ENCODE results near the gene ADGRD2. TPM values are rescaled to one million over a fixed set of nuclear protein-coding genes. Genes with fewer than 3 reads are reported as not detected.

ADGRD2 gene
- total RNA-seq, 4 donors from 2014 or later: not detected

- TF ChIP-seq POLR2A (IDR thresholded peaks at IDR 0.05): no peak
- TF ChIP-seq CTCF (IDR thresholded peaks at IDR 0.05): no peak
Measured at GRCh38 chr9:124456341-124457078, 6.3 kb downstream of the ADGRD2 start.

GRCh38 chr9:124457079-124457886 is 7.0 kb downstream of the ADGRD2 start:
- H3K36me3 ChIP-seq: no peaks in the 10 kb centered on the region
- peaks cover 0 to 13% of the 10 kb centered on the region in 2 donors for H3K27me3 ChIP-seq
- peaks cover 0 to 4% (median 0%) of the 10 kb centered on the region in 4 donors for H3K4me1 ChIP-seq
- peak in 1 of 3 donors; percentile 32 for DNase-seq
- TF ChIP-seq POLR2A (IDR thresholded peaks at IDR 0.05): no peak
- no peak for TF ChIP-seq CTCF (IDR thresholded peaks at IDR 0.05)
- H3K9me3 ChIP-seq: no peaks in the 10 kb centered on the region
- no peak overlapping the region for H3K4me3 ChIP-seq
- H3K27ac ChIP-seq: no peak overlapping the region

More at GRCh38 chr9:124456341-124457078, 6.3 kb downstream of the ADGRD2 start:
- peak in 1 of 3 donors; percentile 26 for DNase-seq
- Histone ChIP-seq H3K4me1 (peaks cover 0 to 4% (median 0%) of the 10 kb centered on the region in 4 donors), H3K36me3 (no peaks in the 10 kb centered on the region), H3K27me3 (peaks cover 0 to 14% of the 10 kb centered on the region in 2 donors), H3K4me3 (no peak overlapping the region), H3K9me3 (no peaks in the 10 kb centered on the region), H3K27ac (no peak overlapping the region)

- H3K27me3 ChIP-seq: peaks cover 0 to 6% of the 10 kb centered on the region in 2 donors
- no peak overlapping the region for H3K4me3 ChIP-seq
- peaks cover 0 to 4% (median 0%) of the 10 kb centered on the region in 4 donors for H3K4me1 ChIP-seq
- DNase-seq: peak in 1 of 3 donors; percentile 37
- no peaks in the 10 kb centered on the region for H3K36me3 ChIP-seq
- H3K27ac ChIP-seq: no peak overlapping the region
- no peak for TF ChIP-seq CTCF (IDR thresholded peaks at IDR 0.05)
- no peak for TF ChIP-seq POLR2A (IDR thresholded peaks at IDR 0.05)
- H3K9me3 ChIP-seq: no peaks in the 10 kb centered on the region
Measured at GRCh38 chr9:124457887-124458431, 7.7 kb downstream of the ADGRD2 start.

- no peaks in the 10 kb centered on the region for H3K36me3 ChIP-seq
- peak in 1 of 3 donors; percentile 24 for DNase-seq
- peaks cover 0 to 2% of the 10 kb centered on the region in 2 donors for H3K27me3 ChIP-seq
- H3K9me3 ChIP-seq: no peaks in the 10 kb centered on the region
- H3K4me1 ChIP-seq: peaks cover 0 to under 1% (median 0%) of the 10 kb centered on the region in 4 donors
- H3K4me3 ChIP-seq: no peak overlapping the region
- H3K27ac ChIP-seq: no peak overlapping the region
- TF ChIP-seq CTCF (IDR thresholded peaks at IDR 0.05): no peak
- no peak for TF ChIP-seq POLR2A (IDR thresholded peaks at IDR 0.05)
Measured at GRCh38 chr9:124458441-124458840, 8.2 kb downstream of the ADGRD2 start.

GRCh38 chr9:124462739-124463138 is 12.5 kb downstream of the ADGRD2 start:
- no peak for DNase-seq
- no peaks in the 10 kb centered on the region for H3K9me3 ChIP-seq

More at GRCh38 chr9:124462739-124463138, 12.5 kb downstream of the ADGRD2 start:
- no peaks in the 10 kb centered on the region for H3K27me3 ChIP-seq
- no peak for TF ChIP-seq CTCF (IDR thresholded peaks at IDR 0.05)
- TF ChIP-seq POLR2A (IDR thresholded peaks at IDR 0.05): no peak
- H3K27ac ChIP-seq: no peak overlapping the region
- H3K4me3 ChIP-seq: no peak overlapping the region
- H3K36me3 ChIP-seq: no peaks in the 10 kb centered on the region
- H3K4me1 ChIP-seq: no peaks in the 10 kb centered on the region

All from Peyer's patch (tissue), 4 donors.